ENCODE results near the gene FAM174C.
A peak's percentile ranks its signal among the peaks of the same experiment; 100 is the strongest.

- TF ChIP-seq CTCF (IDR thresholded peaks at IDR 0.05; ENCODE audit: insufficient read depth, low read length, poor library complexity, severe bottlenecking) (peak; percentile 78), EZH2phosphoT487 (conservative IDR thresholded peaks at IDR 0.05; ENCODE audit: low read length) (no peak)
Observed at GRCh38 chr19:1248786-1249297, 26.5 kb upstream of the FAM174C start.
